WTC11 (cell line): Measurements from ENCODE around the gene ZDHHC16. TPM values are rescaled to one million over a fixed set of nuclear protein-coding genes. Genes with fewer than 3 reads are reported as not detected.

ENCODE experiments used
- ATAC-seq: fragments of 200-7000 bp; cut with Tn5 transposase; 2 replicates; pipeline ENCODE4 v1.10.0; 2021; ENCODE audit warnings: mild to moderate bottlenecking, moderate library complexity
- CTCF ChIA-PET: fragments of 300-600 bp; sonication (Branson Sonifier 250); formaldehyde crosslinking; loops from one replicate; lab custom pipeline; 2021; ENCODE audit warnings: antibody characterized with exemption; lab: Charles Lee
- POLR2A ChIA-PET: fragments of 350-600 bp; sonication (Branson Sonifier 250); formaldehyde crosslinking; loops from one replicate; lab custom pipeline; 2021; ENCODE audit warnings: antibody characterized with exemption; lab: Charles Lee
- DNase-seq: peaks from one replicate; pipeline ENCODE4 v3.0.0; 2021; ENCODE audit warnings: low spot score
- H3K27ac Mint-ChIP-seq: 2 replicates; pipeline ENCODE4 v1.8.0; 2021; ENCODE audit warnings: mixed read lengths
- H3K27me3 Mint-ChIP-seq: 2 replicates; pipeline ENCODE4 v1.8.0; 2021; ENCODE audit warnings: low read depth, mild to moderate bottlenecking, moderate library complexity, mixed read lengths
- H3K36me3 Mint-ChIP-seq: 2 replicates; pipeline ENCODE4 v1.8.0; 2021; ENCODE audit warnings: mixed read lengths
- H3K4me1 Mint-ChIP-seq: 2 replicates; pipeline ENCODE4 v1.8.0; 2022; ENCODE audit warnings: mixed read lengths
- H3K4me3 Mint-ChIP-seq: 2 replicates; pipeline ENCODE4 v1.8.0; 2021; ENCODE audit warnings: mild to moderate bottlenecking, moderate library complexity, mixed read lengths
- H3K9me3 Mint-ChIP-seq: 2 replicates; pipeline ENCODE4 v1.8.0; 2021; ENCODE audit warnings: mixed read lengths
- ARID4B ChIP-seq: sonication (generic); formaldehyde crosslinking; IDR thresholded peaks from 2 replicates; pipeline ENCODE4 v1.8.0; 2023; ENCODE audit warnings: missing genetic modification reagents, mild to moderate bottlenecking, borderline replicate concordance
- E2F4 ChIP-seq: sonication (generic); formaldehyde crosslinking; IDR thresholded peaks from 2 replicates; pipeline ENCODE4 v1.8.1; 2022; ENCODE audit warnings: low read depth, mild to moderate bottlenecking, moderate library complexity, missing genetic modification reagents, borderline replicate concordance
- ELF4 ChIP-seq: sonication (generic); formaldehyde crosslinking; IDR thresholded peaks from 2 replicates; pipeline ENCODE4 v1.8.1; 2022; ENCODE audit warnings: low read depth, mild to moderate bottlenecking, moderate library complexity, missing genetic modification reagents
- EMX1 ChIP-seq: fragments of 250-450 bp; sonication (Bioruptor Pico); IDR thresholded peaks from 2 replicates; pipeline ENCODE4 v1.8.0; 2021; ENCODE audit warnings: mild to moderate bottlenecking
- ESRRA ChIP-seq: sonication (generic); formaldehyde crosslinking; IDR thresholded peaks from 2 replicates; pipeline ENCODE4 v1.8.1; 2022; ENCODE audit warnings: mild to moderate bottlenecking, missing genetic modification reagents, borderline replicate concordance
- FOXJ3 ChIP-seq: sonication (generic); formaldehyde crosslinking; IDR thresholded peaks from 2 replicates; pipeline ENCODE4 v1.9.0; 2021; ENCODE audit warnings: missing genetic modification reagents, mild to moderate bottlenecking, borderline replicate concordance
- IRF2 ChIP-seq: sonication (generic); formaldehyde crosslinking; IDR thresholded peaks from 2 replicates; pipeline ENCODE4 v1.8.0; 2022; ENCODE audit warnings: low read depth, missing genetic modification reagents, borderline replicate concordance
- KAT7 ChIP-seq: sonication (generic); formaldehyde crosslinking; IDR thresholded peaks from 2 replicates; pipeline ENCODE4 v1.8.1; 2023; ENCODE audit warnings: missing genetic modification reagents, mild to moderate bottlenecking, borderline replicate concordance
- MXD4 ChIP-seq: fragments of 250-450 bp; sonication (Bioruptor Pico); IDR thresholded peaks from 2 replicates; pipeline ENCODE4 v1.8.0; 2021; ENCODE audit warnings: mild to moderate bottlenecking, moderate library complexity, borderline replicate concordance
- NFE2L1 ChIP-seq: sonication (generic); formaldehyde crosslinking; IDR thresholded peaks from 2 replicates; pipeline ENCODE4 v1.8.1; 2023; ENCODE audit warnings: missing genetic modification reagents
- OVOL2 ChIP-seq: fragments of 250-450 bp; sonication (Bioruptor Pico); IDR thresholded peaks from 2 replicates; pipeline ENCODE4 v1.9.0; 2021; ENCODE audit warnings: mild to moderate bottlenecking, borderline replicate concordance
- PRDM15 ChIP-seq: sonication (generic); formaldehyde crosslinking; IDR thresholded peaks from 2 replicates; pipeline ENCODE4 v1.8.0; 2022; ENCODE audit warnings: missing genetic modification reagents
- TEAD1 ChIP-seq: sonication (generic); formaldehyde crosslinking; IDR thresholded peaks from 2 replicates; pipeline ENCODE4 v1.8.0; 2022; ENCODE audit warnings: mild to moderate bottlenecking, missing genetic modification reagents
- ZBTB21 ChIP-seq: sonication (generic); formaldehyde crosslinking; IDR thresholded peaks from 2 replicates; pipeline ENCODE4 v1.8.1; 2023; ENCODE audit warnings: mild to moderate bottlenecking, missing genetic modification reagents, borderline replicate concordance
- ZNF281 ChIP-seq: sonication (generic); formaldehyde crosslinking; IDR thresholded peaks from 2 replicates; pipeline ENCODE4 v1.8.0; 2023; ENCODE audit warnings: mild to moderate bottlenecking, missing genetic modification reagents
- ZNF317 ChIP-seq: sonication (generic); formaldehyde crosslinking; IDR thresholded peaks from 2 replicates; pipeline ENCODE4 v1.8.1; 2023; ENCODE audit warnings: low read depth, mild to moderate bottlenecking, moderate library complexity, missing genetic modification reagents, borderline replicate concordance
- ZNF423 ChIP-seq: fragments of 250-450 bp; sonication (Bioruptor Pico); IDR thresholded peaks from 2 replicates; pipeline ENCODE4 v2.1.2; 2022; ENCODE audit warnings: mild to moderate bottlenecking, moderate library complexity
- ZNF425 ChIP-seq: fragments of 250-450 bp; sonication (Bioruptor Pico); conservative IDR thresholded peaks from 2 replicates; pipeline ENCODE4 v1.9.0; 2021; ENCODE audit warnings: mild to moderate bottlenecking
- total RNA-seq: library from RNA; stranded (reverse); gene quantifications from 3 replicates; pipeline ENCODE4 v1.2.3, GENCODE V29; 2021

The ZDHHC16 gene
- total RNA-seq, 1 experiment from 2014 or later = 44.4 TPM

- TF ChIP-seq PRDM15 = no peak
- TF ChIP-seq E2F4 = no peak
- no peak for TF ChIP-seq OVOL2 (CRISPR knock-in tag)
- no peak for TF ChIP-seq TEAD1
Observed at GRCh38 chr10:97490592-97490991, 44.6 kb downstream of the ZDHHC16 start (continued).

GRCh38 chr10:97494151-97494550, 48.2 kb downstream of the ZDHHC16 start:
- POLR2A ChIA-PET = no interaction called here
- Mint-ChIP-seq H3K27ac (peak overlapping the region; percentile 94; the same call in 1 of the 2 replicates), H3K27me3 (no peaks in the 10 kb centered on the region), H3K4me1 (peaks cover 62% of the 10 kb centered on the region), H3K36me3 (peaks cover 12% of the 10 kb centered on the region), H3K9me3 (no peaks in the 10 kb centered on the region), H3K4me3 (no peak overlapping the region)
- CTCF ChIA-PET = interaction anchor here (1.1 to 1.7 kb wide), 5 partner anchors 27 to 283 kb away, joined by 3 to 6 read pairs (median 5); no protein-coding TSS in a partner anchor
- ATAC-seq (no peak), DNase-seq (no peak)
- TF ChIP-seq EMX1 (no peak), ARID4B (CRISPR knock-in tag) (no peak), ELF4 (CRISPR knock-in tag) (no peak), IRF2 (CRISPR knock-in tag) (no peak), NFE2L1 (no peak), ZBTB21 (CRISPR knock-in tag) (no peak), ZNF317 (CRISPR knock-in tag) (no peak), MXD4 (CRISPR knock-in tag) (no peak), ZNF281 (CRISPR knock-in tag) (no peak), ESRRA (CRISPR knock-in tag) (no peak), FOXJ3 (CRISPR knock-in tag) (no peak), KAT7 (CRISPR knock-in tag) (no peak), ZNF425 (CRISPR knock-in tag) (no peak), ZNF423 (CRISPR knock-in tag) (no peak)
